Femur (tissue), 1 donor: ENCODE results near the gene ICE2.
"Not testable (repeated sequence)": the region's sequence is repeated elsewhere in the genome, so short reads cannot be mapped to it uniquely, and the experiment has no call there.

ENCODE experiments used
- DNase-seq: peaks from one replicate; pipeline ENCODE4 v3.0.0-alpha.2; 2017

Gene ICE2

DNA sequence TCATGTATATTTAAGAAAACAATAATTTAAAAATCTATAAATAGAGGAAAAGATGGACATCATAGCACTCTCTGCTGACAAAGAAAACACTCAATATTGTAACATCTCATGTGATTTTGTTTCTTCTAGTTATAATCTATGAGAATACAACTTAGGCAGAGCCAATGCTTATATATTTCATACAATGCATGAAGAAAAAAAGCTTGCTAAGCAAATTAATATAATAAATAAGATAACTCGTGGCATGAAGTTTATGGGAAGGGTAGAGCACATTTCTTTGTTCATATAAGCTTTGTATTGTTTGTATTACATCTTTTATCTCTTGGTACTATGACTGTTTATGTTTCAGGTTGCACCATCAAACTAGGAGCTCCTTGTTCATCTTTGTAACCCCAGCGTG is 73.5 kb downstream of the ICE2 start:
- no peak for DNase-seq

- not testable (repeated sequence) for DNase-seq
Observed at GRCh38 chr15:60404351-60404750, 74.6 kb downstream of the ICE2 start.

- no peak for DNase-seq
Observed at GRCh38 chr15:60400944-60401343, 78.0 kb downstream of the ICE2 start.

DNA sequence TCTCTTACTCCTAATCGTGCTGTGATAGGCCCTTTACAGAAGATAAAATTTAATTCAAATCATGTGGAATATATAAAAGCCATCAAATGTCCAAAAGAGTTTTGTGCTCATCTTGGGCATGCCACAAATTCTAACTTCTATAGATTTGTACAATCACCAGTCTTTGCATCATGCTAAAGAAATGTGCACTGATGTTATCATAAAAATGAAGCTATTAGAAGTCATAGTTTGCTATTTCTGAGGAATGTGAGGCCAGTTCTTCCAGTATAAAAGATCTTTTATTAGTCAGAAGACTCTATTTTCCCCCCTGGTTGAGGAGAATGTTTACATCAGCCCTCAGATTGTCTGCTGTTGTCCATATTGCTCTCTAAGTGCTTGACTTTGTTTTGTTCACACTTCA is 79.0 kb downstream of the ICE2 start:
- DNase-seq = no peak

- no peak for DNase-seq
Observed at GRCh38 chr15:60399246-60399915, 79.6 kb downstream of the ICE2 start.

DNA sequence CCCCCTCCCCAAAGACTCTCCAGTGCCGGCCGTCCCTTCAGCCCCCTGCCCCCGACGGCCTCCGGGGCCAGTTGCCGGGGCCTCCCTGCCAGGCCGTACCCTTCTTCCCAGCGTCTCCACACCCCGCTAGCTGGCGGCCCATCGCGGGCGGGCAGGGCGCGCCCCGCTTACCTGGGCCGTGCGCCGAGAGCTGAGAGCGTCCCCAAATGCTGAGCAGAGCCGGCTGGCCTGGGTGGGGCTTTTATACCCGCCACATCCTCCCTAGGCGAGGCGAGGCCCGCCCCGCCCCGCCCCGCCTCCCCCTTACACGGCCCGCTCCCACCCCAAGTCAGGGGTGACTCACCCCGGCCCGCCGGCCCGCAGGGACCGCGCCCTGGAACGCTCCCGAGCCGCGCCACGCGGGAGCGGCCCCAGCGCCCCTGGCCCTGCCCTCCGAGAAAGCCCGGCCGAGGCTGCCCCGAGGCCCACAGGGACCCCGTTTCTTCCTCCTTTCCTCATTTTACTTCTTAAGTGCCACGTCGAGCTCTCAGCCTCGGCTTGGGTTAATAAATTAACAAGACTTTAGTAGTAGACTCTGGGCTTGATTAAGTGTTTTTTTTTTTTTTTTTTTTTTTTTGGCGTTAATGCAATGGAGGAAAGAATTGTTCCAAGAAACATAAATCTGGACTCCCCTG is 81.0 kb downstream of the ICE2 start, which contains the start of gene ANXA2:
Gene ANXA2 (minus strand): TSS at position 215 of the 674 bp plus-strand sequence. CDS start 11,911 bp downstream, outside the sequence.
- peak; percentile 91 for DNase-seq

DNA sequence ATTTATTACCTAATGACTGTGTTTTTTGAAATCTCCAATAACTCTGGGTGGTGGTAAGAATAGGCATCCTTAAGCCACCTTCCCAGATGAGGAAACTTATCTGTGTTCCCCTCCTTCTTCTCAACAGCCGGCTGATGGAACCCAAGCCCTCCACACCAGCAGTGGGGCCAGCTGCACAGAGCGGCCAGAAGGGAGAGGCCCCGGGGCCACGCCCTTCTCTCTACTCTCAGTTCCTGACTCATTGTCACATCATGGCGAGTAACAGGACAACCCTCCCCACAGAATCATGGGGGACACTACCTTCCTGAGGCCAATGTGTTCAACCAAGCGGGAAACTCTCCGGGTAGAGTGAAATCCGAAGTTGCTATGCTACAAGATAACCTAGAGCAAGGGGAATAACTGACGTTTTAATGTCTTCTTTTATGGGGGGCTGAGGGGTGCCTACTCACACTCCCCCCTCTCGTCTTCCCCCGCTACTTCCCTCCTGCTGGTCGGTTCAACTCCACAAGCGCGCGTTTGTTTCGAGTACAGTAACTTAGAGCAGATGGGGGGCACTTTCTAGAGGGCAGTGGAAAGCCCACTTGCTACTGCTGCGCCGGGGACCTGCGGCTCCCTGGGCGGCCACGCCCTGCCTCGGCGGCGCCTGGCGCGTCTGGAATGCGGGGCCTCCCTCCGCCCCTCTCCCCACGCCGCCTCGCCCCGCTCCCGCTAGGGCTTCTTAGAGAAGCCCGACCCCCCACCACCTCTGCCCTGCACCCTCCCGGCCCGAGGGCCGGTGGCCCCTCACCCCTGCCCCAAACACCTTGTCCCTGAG is 81.8 kb downstream of the ICE2 start:
- peak; percentile 84 for DNase-seq

DNA sequence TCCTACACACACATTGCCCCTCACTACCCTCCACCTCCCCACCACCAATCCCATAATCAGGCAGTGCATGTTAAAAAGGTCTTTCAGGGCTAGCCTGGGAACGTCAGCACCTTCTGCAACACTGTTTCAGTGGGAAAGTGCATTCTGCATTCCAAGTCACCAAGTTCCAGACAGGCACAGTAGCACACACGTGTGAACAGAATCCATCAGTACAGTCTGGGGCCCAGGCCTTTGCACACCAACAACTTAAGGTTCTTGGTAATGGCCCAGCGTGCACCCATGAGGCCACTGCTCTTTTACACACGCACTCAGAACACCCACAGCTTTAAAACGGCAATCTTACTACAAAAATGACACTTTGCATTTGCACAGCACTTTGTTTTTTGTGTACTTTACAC is 82.4 kb downstream of the ICE2 start:
- DNase-seq = no peak

DNA sequence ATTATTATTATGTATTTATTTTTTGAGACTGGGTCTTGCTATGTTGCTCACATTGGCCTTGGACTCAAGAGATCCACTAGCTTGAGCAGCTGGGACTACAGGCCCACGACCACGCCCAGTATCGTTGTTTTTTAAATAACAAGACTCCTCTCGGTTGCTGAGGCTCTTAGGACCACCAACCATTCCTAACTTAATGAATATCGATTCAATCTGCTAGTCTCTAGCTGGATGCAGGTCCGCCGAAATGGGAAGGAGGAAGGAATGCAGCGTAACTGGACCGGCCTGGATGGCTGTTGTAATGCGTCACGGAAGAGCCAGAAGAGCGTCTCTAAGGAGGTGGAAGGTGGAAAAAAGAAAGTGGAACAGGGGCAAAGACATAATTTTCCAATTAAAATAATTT is 82.8 kb downstream of the ICE2 start:
- DNase-seq = no peak

DNA sequence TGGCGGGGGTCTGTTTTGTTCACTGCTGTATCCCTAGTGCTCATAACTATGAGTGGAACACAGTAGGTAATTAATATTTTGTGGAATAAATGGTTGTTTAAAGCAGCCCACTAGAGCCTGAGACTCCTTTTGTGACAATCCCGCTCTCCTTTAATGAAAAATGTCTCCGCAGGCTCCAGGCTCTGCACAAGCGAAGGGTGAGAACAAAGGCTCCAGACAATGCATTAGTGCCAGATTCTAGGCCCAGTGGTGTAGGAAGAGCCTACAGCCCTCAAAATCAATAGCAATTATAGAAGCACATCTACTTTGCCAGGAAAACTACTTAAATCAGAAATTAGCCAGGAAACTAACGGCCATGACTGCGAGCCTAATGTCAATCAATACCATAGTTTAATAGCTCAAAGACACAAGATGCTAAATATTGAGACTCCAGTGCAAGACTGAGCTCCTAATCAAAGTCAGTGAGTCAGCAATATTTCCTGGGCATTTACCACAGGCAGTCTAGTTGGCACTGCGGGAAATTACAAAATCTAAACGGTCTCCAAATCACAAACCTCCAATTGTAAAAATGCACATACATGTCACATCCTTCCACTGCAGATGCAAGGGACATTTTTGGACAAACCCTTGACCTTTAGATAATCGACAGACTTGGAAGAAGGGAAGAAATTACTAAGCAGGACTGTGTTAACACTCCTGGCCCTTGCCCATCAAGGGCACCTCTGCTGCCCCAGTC is 83.5 kb downstream of the ICE2 start:
- DNase-seq = no peak

GRCh38 chr15:60394689-60395097 is 84.2 kb downstream of the ICE2 start:
- no peak for DNase-seq

DNA sequence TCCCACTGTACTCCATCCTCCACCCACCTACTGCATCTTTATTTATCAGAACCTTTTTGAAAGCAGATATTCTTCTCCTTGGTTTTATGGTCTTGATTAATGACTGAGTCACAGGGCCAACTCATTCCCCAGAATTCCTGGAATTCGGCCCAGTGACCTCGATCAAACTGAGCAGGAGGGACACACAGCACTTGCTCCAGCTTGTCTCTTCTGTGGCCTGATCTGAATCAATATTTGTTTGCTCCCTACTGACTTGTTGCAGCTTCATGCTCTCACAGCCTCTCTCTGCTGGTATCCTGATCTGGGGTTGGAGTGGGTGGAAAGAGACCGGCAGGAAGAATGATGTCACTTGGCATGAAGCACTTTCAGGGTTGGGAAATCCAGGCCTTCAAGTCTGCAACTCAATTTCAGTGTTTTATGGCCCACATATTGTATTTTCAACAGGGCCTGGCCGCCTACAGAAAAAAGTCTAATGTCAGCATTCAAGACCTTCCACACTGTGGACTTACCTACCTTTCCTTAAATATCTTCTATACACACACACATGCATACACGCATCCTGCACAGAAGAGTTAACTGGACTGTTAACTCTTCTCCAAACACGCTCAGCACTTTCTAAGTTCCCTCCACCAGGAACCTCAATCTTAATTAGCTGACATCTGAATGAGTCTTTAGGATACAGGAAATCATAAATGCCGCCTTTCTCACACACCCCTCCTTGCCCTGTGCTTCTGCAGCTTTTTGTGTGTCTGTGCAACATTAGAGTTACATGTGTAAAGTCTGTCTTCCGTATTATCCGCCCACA is 85.8 kb downstream of the ICE2 start:
- peak; percentile 90 for DNase-seq

DNA sequence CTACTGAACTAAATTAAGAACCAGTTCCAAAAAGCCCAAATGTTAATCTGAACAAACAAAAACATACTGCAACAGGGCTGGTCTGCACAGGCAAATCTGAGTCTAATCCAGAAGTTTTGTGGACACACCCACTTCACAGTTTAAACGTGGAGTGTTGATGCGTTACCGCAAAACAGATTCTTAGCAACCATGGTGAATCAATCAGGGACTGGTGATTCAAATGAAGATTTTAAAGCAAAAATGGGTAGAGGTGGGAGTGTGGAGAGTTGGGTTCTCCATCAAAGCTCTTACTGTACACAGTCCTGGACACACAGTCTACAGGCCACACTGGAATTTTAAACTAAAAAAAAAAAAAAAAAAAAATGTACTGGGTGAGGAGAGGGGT is 86.3 kb downstream of the ICE2 start:
- peak; percentile 78 for DNase-seq

- DNase-seq = no peak
Observed at GRCh38 chr15:60391722-60392315, 87.1 kb downstream of the ICE2 start.

GRCh38 chr15:60390871-60391501 is 88.0 kb downstream of the ICE2 start:
- DNase-seq = no peak

GRCh38 chr15:60390231-60390630 is 88.7 kb downstream of the ICE2 start:
- no peak for DNase-seq

DNA sequence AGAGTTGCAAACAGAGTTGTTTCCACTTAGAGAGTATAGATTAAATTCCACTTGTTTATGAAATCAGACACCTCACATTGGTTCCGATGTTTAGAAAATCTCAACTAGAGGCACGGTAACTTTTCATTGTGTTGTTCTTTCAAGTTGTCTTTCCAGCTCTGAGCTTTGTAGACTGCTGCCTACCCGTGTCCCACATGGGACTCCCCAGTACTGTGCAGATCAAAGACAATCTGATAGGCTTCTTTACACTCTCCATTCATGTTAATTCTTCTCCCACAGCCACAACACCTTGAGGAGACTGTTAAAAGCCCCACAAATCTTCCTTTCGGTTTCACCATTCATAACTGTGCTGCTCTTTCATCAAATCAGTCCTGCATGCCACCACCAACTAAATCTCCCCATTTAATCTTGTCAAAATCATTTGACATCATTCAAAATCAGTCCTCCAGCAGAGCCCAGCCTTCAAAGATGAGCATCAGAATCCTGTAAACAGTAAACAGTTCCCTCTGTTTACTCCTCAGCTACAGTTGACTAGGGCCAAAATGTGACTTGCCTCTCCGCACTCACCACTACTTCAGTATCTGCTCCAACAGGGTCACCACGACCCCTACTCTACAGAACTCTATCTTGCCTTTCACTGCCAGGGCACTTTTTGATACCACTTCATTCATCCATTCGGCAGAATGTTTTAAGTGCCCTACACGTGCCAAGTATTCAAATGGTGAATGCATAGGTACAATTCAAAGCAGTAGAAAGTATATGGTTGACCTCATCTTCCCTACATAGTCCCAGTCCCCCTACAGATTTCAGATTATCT is 89.5 kb downstream of the ICE2 start:
- DNase-seq = no peak

- DNase-seq = no peak
Observed at GRCh38 chr15:60387321-60387720, 91.6 kb downstream of the ICE2 start.

- DNase-seq = no peak
Observed at GRCh38 chr15:60386615-60387014, 92.3 kb downstream of the ICE2 start.
